GM12801 (cell line): Measurements from ENCODE around the gene AKAIN1.

Source experiments
- CTCF ChIP-seq: IDR thresholded peaks from one replicate; pipeline ENCODE4 v1.5.1; 2011; ENCODE audit warnings: control low read depth; ENCODE audit not compliant: insufficient read length; ENCODE audit errors: extremely low read depth

Gene AKAIN1

GRCh38 chr18:5175378-5175777 is 21.7 kb downstream of the AKAIN1 start:
- no peak for TF ChIP-seq CTCF

GRCh38 chr18:5173646-5174045 is 23.4 kb downstream of the AKAIN1 start:
- TF ChIP-seq CTCF, result no peak

GRCh38 chr18:5173236-5173635 is 23.8 kb downstream of the AKAIN1 start:
- no peak for TF ChIP-seq CTCF

- no peak for TF ChIP-seq CTCF
Measured at GRCh38 chr18:5167831-5168230, 29.2 kb downstream of the AKAIN1 start.

GRCh38 chr18:5166606-5167280 is 30.3 kb downstream of the AKAIN1 start:
- TF ChIP-seq CTCF, result no peak

GRCh38 chr18:5164903-5165302 is 32.2 kb downstream of the AKAIN1 start:
- TF ChIP-seq CTCF, result no peak

- TF ChIP-seq CTCF, result no peak
Measured at GRCh38 chr18:5162111-5162510, 34.9 kb downstream of the AKAIN1 start.
